Cortex of kidney (tissue), 1 donor: ENCODE data around the gene DCXR.

Experiments used
- DNase-seq: peaks from one replicate; lab custom pipeline; 2025; lab: John Stamatoyannopoulos, UW

Gene DCXR

DNA sequence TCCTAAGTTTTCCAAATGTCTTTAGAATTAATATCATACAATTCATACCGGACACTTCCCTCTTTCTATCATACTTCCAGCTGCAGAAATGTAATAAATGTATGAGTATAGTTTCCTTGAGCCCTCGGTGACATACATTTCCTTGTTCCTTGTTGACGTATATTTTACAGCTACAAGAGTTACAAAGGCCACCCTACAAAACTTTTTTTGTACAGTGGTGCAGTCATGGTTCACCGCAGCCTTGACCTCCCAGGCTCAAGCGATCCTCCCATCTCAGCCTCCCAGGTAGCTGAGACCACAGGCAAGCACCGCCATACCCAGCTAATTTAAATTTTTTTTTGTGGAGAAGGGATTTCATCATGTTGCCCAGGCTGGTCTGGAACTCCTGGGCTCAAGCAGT, 35.3 kb upstream of the DCXR start:
- no peak for DNase-seq

- DNase-seq: no peak
Measured at GRCh38 chr17:82070611-82071010, 33.1 kb upstream of the DCXR start.

DNA sequence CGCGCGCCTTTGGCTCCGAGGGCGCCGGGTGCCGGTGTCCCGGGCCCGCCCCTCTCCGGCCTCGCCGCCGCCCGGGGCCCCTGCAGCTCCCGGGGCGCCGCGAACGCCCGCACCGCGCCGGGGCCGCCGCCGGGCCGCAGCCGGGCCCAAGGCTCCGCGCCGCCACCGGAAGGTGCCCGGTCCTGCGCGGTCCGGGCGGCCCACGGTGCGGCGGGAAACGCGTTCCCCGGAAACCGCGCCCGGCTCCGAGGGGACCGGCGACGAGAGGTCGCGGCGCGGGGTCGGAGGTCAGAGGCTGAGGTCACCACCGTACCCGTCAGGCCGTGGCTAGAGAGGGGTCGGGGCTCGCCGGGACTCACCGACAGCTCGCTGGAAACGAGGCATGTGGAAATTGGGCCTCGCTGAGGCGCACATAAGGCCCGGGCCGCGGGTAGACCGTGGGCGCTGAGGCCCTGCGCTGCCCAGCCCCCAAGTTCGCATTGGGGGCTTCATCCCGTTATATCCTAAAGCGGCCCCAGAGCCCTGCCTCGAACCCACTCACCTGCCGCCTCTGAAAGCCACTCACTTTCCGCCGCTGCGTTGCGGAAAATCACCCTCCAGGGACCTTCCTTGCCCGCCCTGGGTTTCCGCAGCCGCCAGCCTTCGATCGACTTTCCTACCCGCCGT, 28.3 kb upstream of the DCXR start, which contains the start of gene DUS1L:
Gene DUS1L, minus strand, starts transcription at position 167 of the 666 bp plus-strand sequence. CDS start 745 bp downstream, outside the sequence.
- no peak for DNase-seq

DNA sequence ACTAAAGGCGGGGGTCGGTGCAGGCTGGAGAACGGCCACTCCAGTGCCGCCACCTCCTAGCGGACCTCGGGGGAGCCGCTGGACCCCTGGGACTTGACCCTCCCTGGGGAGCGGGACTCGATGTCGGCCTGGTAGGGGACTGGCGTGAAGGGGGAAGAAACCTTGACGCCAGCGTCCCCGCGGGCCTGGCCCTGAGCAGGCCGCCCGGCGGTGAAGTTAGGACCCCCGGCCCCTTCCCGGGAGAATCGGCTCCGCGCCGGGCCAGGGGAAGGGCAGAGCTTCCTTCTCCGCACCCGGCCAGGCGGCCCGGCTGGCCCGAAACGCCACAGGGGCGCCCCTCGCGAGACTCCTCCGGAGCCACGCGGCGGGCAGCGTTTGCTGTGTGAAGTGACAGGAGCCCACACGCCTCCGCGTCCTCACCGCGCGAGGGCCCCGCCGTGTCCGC, 27.7 kb upstream of the DCXR start:
- no peak for DNase-seq

GRCh38 chr17:82064433-82065192, 27.1 kb upstream of the DCXR start:
- no peak for DNase-seq

DNA sequence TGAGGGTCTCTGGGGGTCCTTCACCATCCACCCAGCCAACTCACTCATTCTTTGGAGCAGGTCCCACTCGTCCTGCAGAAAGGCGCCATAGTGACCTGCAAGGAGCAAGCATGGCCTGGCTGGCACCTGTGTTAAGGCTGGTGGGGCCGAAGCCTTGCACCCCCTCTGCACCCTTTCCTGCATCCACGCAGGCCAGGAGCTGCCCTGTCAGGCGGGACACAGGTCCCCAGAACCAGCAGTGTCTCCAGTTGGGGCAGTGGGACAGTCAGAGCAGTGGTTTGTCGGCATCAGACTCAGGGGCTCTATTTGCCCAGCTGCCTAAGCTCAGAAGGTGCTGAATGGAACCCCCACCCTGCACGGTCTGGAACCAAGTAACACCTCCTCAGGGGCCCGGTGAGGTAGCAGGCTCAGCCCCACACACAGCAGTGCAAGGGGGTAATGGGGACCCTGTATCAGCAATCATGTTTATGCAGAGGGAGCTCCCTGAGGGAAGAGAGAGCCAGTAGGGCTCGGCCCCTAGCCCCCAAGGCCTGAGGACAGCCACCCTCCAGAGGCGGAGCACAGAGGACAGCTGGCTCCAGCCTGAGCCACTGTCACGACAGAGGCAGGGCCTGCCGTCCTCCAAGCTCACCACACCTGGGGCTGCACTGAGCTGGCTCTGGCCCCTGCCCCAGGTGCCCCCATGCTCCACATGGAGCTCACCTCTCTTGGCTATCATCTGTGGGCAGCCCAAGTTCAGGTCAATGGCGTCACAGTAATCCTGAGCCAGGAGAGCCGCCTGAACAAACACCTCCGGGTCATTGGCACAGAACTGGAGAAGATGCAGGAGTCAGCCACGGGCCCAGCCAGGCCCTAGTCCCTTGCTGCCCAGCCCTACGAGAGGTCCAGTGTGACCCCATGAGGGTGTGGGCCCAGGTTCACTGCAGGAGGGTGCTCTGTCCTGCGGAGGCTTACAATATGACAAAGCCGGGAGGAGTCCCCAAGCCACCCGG, 26.2 kb upstream of the DCXR start:
- DNase-seq: no peak

- DNase-seq: no peak
Measured at GRCh38 chr17:82062984-82063368, 25.5 kb upstream of the DCXR start.

GRCh38 chr17:82062076-82062983, 24.8 kb upstream of the DCXR start:
- no peak for DNase-seq

GRCh38 chr17:82061047-82061925, 23.8 kb upstream of the DCXR start:
- no peak for DNase-seq

DNA sequence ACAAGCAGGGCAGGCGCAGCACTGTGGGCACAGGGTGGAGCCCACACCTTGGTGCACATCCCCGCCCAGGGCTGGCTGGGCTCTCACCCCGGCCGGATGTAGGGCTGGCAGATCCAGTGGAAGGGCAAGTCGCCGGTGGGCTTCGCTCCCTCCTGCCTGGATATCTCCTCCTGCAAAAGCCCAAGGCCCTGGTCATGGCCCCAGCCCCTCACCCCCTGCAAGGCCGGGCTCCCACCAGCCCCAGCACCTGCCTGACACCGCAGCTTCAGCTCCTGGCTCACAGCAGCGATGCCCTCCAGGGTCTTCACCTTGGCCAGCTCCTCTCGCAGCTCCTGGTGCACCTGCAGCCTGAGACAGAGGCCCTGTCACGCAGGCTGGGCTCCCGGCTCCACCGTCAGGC, 23.1 kb upstream of the DCXR start:
- DNase-seq: no peak

GRCh38 chr17:82060001-82060380, 22.5 kb upstream of the DCXR start:
- no peak for DNase-seq

GRCh38 chr17:82059272-82060000, 21.9 kb upstream of the DCXR start:
- no peak for DNase-seq

GRCh38 chr17:82058855-82059249, 21.4 kb upstream of the DCXR start:
- DNase-seq: no peak

DNA sequence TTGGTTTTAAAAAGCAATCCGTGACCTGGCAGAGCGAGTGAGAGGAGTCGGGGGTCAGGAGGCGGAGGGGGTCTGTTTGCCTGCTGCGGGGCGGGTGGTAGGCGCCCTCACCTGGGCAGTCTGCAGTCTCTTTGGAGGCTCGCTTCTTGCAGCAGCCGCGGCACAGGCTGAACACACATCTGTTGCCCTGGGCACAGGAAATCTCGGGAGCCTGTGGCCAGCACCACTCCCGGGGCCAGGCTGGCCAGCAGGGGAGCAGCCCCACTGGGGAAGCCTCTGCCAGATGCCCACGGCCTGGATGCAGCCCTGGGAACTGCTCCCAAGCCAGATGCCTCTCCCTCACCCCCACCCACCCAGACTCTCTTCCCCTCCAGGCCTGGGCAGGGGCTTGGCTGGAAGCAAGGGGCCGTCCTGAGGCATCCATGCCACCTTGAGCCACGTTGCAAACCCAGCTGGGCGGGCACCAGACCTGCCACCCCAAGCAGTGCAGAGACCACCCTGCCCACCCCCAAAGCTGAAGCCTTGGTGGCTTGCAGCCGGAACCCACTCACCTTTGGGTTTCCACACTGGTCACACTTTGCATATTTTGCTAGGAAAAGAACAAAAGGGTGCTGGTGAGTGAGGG, 20.8 kb upstream of the DCXR start:
- no peak for DNase-seq

DNA sequence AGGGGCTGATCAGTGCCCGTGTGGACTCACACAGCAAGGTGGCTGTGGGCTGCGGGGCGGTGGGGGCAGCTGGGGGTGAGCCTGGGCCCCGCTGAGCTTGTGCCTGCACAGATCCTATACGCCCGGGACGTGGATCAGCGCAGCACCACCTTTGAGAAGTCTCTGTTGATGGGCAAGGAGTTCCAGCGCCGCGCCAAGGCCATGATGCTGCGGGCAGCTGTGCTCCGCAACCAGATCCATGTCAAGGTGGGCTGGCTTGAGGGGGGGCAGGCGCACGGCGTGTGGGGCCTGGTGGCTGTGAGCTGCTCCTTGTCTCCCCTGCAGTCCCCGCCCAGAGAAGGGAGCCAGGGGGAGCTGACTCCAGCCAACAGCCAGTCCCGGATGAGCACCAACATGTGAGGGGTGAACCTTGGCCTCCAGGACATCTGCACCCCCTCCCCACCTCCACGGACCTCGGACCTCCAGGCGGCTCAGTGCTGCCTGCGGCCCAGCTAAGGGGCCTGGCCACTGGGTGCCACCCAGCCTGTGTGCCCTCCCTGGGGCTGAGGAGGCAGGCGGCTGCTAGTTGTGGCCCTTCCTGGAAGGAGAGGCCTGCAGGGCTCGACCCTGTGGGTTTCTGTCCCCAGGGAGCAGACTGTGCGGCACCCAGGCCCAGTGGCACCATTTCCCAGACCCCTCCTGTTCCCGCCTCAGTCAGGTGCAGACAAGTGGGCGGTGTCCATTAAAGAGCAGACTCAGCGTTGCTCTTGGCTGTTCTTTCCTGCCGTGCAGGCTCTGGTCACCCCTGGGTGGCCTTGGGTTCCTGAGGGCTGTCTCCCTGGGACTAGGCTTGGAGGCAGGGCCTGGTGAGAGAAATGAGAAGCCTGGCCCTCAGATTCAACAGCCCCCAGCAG, 19.5 kb upstream of the DCXR start:
- DNase-seq: no peak

DNA sequence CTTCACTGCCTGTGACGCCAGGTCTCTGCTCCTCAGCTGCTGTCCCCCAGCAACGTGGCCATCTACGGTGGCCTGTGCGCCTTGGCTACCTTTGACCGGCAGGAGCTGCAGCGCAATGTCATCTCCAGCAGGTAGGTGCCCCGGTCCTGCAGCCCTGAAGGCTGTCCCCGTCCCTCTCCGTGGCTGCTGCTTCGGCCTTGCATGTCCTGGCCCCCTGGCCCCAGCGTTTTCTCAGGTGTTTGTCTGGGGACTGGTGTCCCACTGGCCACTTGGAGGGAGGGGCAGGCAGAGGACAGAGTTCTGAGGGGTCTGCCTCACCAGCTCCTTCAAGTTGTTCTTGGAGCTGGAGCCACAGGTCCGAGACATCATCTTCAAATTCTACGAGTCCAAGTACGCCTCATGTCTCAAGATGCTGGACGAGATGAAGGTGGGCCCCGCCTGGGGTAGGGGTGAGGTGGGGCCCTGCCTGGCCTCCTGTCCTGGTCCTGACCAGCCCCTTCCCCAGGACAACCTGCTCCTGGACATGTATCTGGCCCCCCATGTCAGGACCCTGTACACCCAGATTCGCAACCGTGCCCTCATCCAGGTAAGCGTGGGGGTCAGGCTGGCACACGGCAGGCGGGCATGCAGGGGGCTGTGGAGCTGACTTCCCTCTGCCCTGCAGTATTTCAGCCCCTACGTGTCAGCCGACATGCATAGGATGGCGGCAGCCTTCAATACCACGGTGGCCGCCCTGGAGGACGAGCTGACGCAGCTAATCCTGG, 18.6 kb upstream of the DCXR start:
- no peak for DNase-seq
